Activated T-helper 1 cell treated with anti-CD3 and anti-CD28 coated beads, Interleukin-12 subunit alpha, Interleukin-12 subunit beta, Interleukin-2, Interleukin-4 antibody, amounts not matched to agents 30 ng/mL and 10 ng/mL and 1 ng/mL, durations not matched to agents 14 hours and 24 hours and 36 hours (primary cell): ENCODE data around the gene NBEAL2. TPM values are rescaled to one million over a fixed set of nuclear protein-coding genes. Genes with fewer than 3 reads are reported as not detected.
"Not testable (repeated sequence)": the region's sequence is repeated elsewhere in the genome, so short reads cannot be mapped to it uniquely, and the experiment has no call there.

Source experiments
- DNase-seq: peaks from one replicate; pipeline ENCODE4 v3.0.0; 2021; ENCODE audit warnings: low spot score
- H3K27ac Mint-ChIP-seq: one replicate; pipeline ENCODE4 v1.8.0; 2021; ENCODE audit warnings: mild to moderate bottlenecking, mixed read lengths
- H3K27me3 Mint-ChIP-seq: one replicate; pipeline ENCODE4 v1.8.0; 2022; ENCODE audit warnings: mild to moderate bottlenecking, moderate library complexity, mixed read lengths; ENCODE audit not compliant: insufficient read depth
- H3K36me3 Mint-ChIP-seq: one replicate; pipeline ENCODE4 v1.8.0; 2021; ENCODE audit warnings: low read depth, mixed read lengths
- H3K4me1 Mint-ChIP-seq: one replicate; pipeline ENCODE4 v1.8.0; 2021; ENCODE audit warnings: low read depth, mixed read lengths
- H3K4me3 Mint-ChIP-seq: one replicate; pipeline ENCODE4 v1.8.0; 2021; ENCODE audit warnings: mild to moderate bottlenecking, moderate library complexity, mixed read lengths
- H3K9me3 Mint-ChIP-seq: one replicate; pipeline ENCODE4 v1.8.0; 2021; ENCODE audit warnings: mixed read lengths
- intact Hi-C: fragments of 100-400 bp; cut with micrococcal nuclease; formaldehyde crosslinking; loops from one replicate; pipeline ENCODE4 v1.15.1; 2024
- total RNA-seq: library from RNA; stranded (reverse); gene quantifications from 2 replicates; pipeline ENCODE4 v1.2.3, GENCODE V29; 2022

NBEAL2 gene
- total RNA-seq, 1 donor from 2014 or later: 118 TPM

- no peak for DNase-seq
- Mint-ChIP-seq H3K9me3 (no peaks in the 10 kb centered on the region), H3K27me3 (no peaks in the 10 kb centered on the region), H3K4me1 (peaks cover 57% of the 10 kb centered on the region), H3K4me3 (no peak overlapping the region), H3K27ac (peak overlapping the region; percentile 87), H3K36me3 (peaks cover 26% of the 10 kb centered on the region)
- intact Hi-C loops: no loop called here
These were observed 40.8 kb downstream of the NBEAL2 start for GRCh38 chr3:47020311-47020710.

- Mint-ChIP-seq H3K27ac (no peak overlapping the region), H3K9me3 (no peaks in the 10 kb centered on the region), H3K4me1 (peaks cover 45% of the 10 kb centered on the region), H3K4me3 (no peak overlapping the region), H3K36me3 (peaks cover 17% of the 10 kb centered on the region), H3K27me3 (no peaks in the 10 kb centered on the region)
- DNase-seq: no peak
- intact Hi-C loops: no loop called here
These were observed 43.2 kb downstream of the NBEAL2 start for GRCh38 chr3:47022641-47023071.

- Mint-ChIP-seq H3K27me3 (no peaks in the 10 kb centered on the region), H3K4me1 (peaks cover 23% of the 10 kb centered on the region), H3K9me3 (no peaks in the 10 kb centered on the region), H3K27ac (no peak overlapping the region), H3K36me3 (peaks cover 7% of the 10 kb centered on the region), H3K4me3 (no peak overlapping the region)
- DNase-seq: no peak
- intact Hi-C loops: no loop called here
These were observed 45.5 kb downstream of the NBEAL2 start for GRCh38 chr3:47024932-47025331.

- H3K9me3 Mint-ChIP-seq, DNase-seq, H3K27me3 Mint-ChIP-seq, H3K27ac Mint-ChIP-seq, H3K4me3 Mint-ChIP-seq, intact Hi-C loops, H3K36me3 Mint-ChIP-seq: not testable (repeated sequence)
- peaks cover 31% of the 10 kb centered on the region for H3K4me1 Mint-ChIP-seq
These were observed 47.0 kb downstream of the NBEAL2 start for GRCh38 chr3:47026432-47026831.

GRCh38 chr3:47028146-47028545, 48.7 kb downstream of the NBEAL2 start:
- Mint-ChIP-seq H3K4me1 (peaks cover 33% of the 10 kb centered on the region), H3K36me3 (peaks cover 6% of the 10 kb centered on the region), H3K4me3 (no peak overlapping the region), H3K27me3 (no peaks in the 10 kb centered on the region), H3K9me3 (no peaks in the 10 kb centered on the region), H3K27ac (no peak overlapping the region)
- no peak for DNase-seq
- intact Hi-C loops: no loop called here

GRCh38 chr3:47028667-47029066, 49.2 kb downstream of the NBEAL2 start:
- H3K27ac Mint-ChIP-seq: no peak overlapping the region
- H3K4me3 Mint-ChIP-seq: no peak overlapping the region
- intact Hi-C loops: no loop called here
- peaks cover 8% of the 10 kb centered on the region for H3K36me3 Mint-ChIP-seq
- peaks cover 33% of the 10 kb centered on the region for H3K4me1 Mint-ChIP-seq
- DNase-seq: no peak
- no peaks in the 10 kb centered on the region for H3K9me3 Mint-ChIP-seq
- H3K27me3 Mint-ChIP-seq: no peaks in the 10 kb centered on the region

GRCh38 chr3:47031041-47031440, 51.6 kb downstream of the NBEAL2 start:
- H3K4me3 Mint-ChIP-seq: peak overlapping the region; percentile 19
- H3K27me3 Mint-ChIP-seq, H3K9me3 Mint-ChIP-seq, DNase-seq: not testable (repeated sequence)
- peak overlapping the region; percentile 61 for H3K27ac Mint-ChIP-seq
- intact Hi-C loops: loop anchor here (1.0 to 5.0 kb wide), 2 partner anchors 12 to 74 kb away; no protein-coding TSS in a partner anchor
- peaks cover 21% of the 10 kb centered on the region for H3K4me1 Mint-ChIP-seq
- peaks cover 24% of the 10 kb centered on the region for H3K36me3 Mint-ChIP-seq

GRCh38 chr3:47034868-47035489, 55.5 kb downstream of the NBEAL2 start:
- Mint-ChIP-seq H3K27ac (no peak overlapping the region), H3K4me3 (no peak overlapping the region), H3K9me3 (peaks cover 4% of the 10 kb centered on the region), H3K4me1 (peaks cover 27% of the 10 kb centered on the region), H3K27me3 (no peaks in the 10 kb centered on the region), H3K36me3 (peaks cover 44% of the 10 kb centered on the region)
- intact Hi-C loops: loop anchor here (5.0 kb wide), 2 partner anchors 78 to 247 kb away; partner anchors contain the start of genes KIF9 and KLHL18
- no peak for DNase-seq

- Mint-ChIP-seq H3K4me1 (peaks cover 21% of the 10 kb centered on the region), H3K27ac (no peak overlapping the region), H3K4me3 (no peak overlapping the region), H3K27me3 (no peaks in the 10 kb centered on the region), H3K9me3 (peaks cover 4% of the 10 kb centered on the region), H3K36me3 (peaks cover 48% of the 10 kb centered on the region)
- intact Hi-C loops: loop anchor here (5.0 kb wide), 1 partner anchor 247 kb away; the partner anchor contains the start of genes KIF9 and KLHL18
- DNase-seq: no peak
These were observed 56.2 kb downstream of the NBEAL2 start for GRCh38 chr3:47035645-47036044.

- Mint-ChIP-seq H3K9me3 (peaks cover 4% of the 10 kb centered on the region), H3K4me1 (peaks cover 16% of the 10 kb centered on the region), H3K4me3 (no peak overlapping the region), H3K27me3 (no peaks in the 10 kb centered on the region), H3K27ac (no peak overlapping the region), H3K36me3 (peaks cover 51% of the 10 kb centered on the region)
- intact Hi-C loops: loop anchor here (5.0 kb wide), 1 partner anchor 246 kb away; the partner anchor contains the start of genes KIF9 and KLHL18
- DNase-seq: no peak
These were observed 56.7 kb downstream of the NBEAL2 start for GRCh38 chr3:47036145-47036544.

GRCh38 chr3:47037302-47037701, 57.8 kb downstream of the NBEAL2 start:
- not testable (repeated sequence) for H3K9me3 Mint-ChIP-seq, DNase-seq, H3K4me3 Mint-ChIP-seq, H3K27me3 Mint-ChIP-seq
- intact Hi-C loops: loop anchor here (1.0 to 5.0 kb wide), 2 partner anchors 20 to 245 kb away; partner anchors contain the start of genes KIF9 and KLHL18
- peaks cover 52% of the 10 kb centered on the region for H3K36me3 Mint-ChIP-seq
- H3K4me1 Mint-ChIP-seq: peaks cover 11% of the 10 kb centered on the region
- peak overlapping the region; percentile 61 for H3K27ac Mint-ChIP-seq

- H3K4me1 Mint-ChIP-seq: peaks cover 11% of the 10 kb centered on the region
- H3K27me3 Mint-ChIP-seq: no peaks in the 10 kb centered on the region
- H3K36me3 Mint-ChIP-seq: peaks cover 40% of the 10 kb centered on the region
These were observed 61.6 kb downstream of the NBEAL2 start for GRCh38 chr3:47041114-47041513.

GRCh38 chr3:47042231-47042791, 62.8 kb downstream of the NBEAL2 start:
- intact Hi-C loops: no loop called here
- Mint-ChIP-seq H3K4me1 (peaks cover 15% of the 10 kb centered on the region), H3K9me3 (peaks cover 4% of the 10 kb centered on the region), H3K36me3 (peaks cover 33% of the 10 kb centered on the region), H3K27ac (no peak overlapping the region), H3K4me3 (no peak overlapping the region), H3K27me3 (no peaks in the 10 kb centered on the region)
- DNase-seq: no peak

More at GRCh38 chr3:47041114-47041513, 61.6 kb downstream of the NBEAL2 start:
- peaks cover 4% of the 10 kb centered on the region for H3K9me3 Mint-ChIP-seq
- H3K4me3 Mint-ChIP-seq: no peak overlapping the region
- no peak overlapping the region for H3K27ac Mint-ChIP-seq
- intact Hi-C loops: no loop called here
- DNase-seq: no peak
